Measurements from ENCODE around the gene HMCN1. TPM values are rescaled to one million over a fixed set of nuclear protein-coding genes. Genes with fewer than 3 reads are reported as not detected.
A peak's percentile ranks its signal among the peaks of the same experiment; 100 is the strongest.

Gene HMCN1
- total RNA-seq, 6 donors from 2014 or later = 15.7 to 43.3 (median 27.2) TPM

GRCh38 chr1:186195377-186195931 lies 461.3 kb downstream of the HMCN1 start:
- no peak for ATAC-seq (ENCODE audit: low FRiP score in 2 of 2)
- Histone ChIP-seq H3K27ac (no peak overlapping the region), H3K36me3 (no peaks in the 10 kb centered on the region), H3K4me1 (peaks cover 0 to 5% (median 0%) of the 10 kb centered on the region in 4 donors), H3K9me3 (no peaks in the 10 kb centered on the region), H3K4me3 (no peak overlapping the region), H3K27me3 (no peaks in the 10 kb centered on the region)
- WGBS, 2 donors = 73 to 82% methylated on average over 3 of the region's 3 CpGs
- no peak for DNase-seq
- TF ChIP-seq POLR2AphosphoS5 (IDR thresholded peaks at IDR 0.05) (no peak), EP300 (IDR thresholded peaks at IDR 0.05) (no peak), POLR2A (IDR thresholded peaks at IDR 0.05) (no peak)
- TF ChIP-seq, protein P1, sequence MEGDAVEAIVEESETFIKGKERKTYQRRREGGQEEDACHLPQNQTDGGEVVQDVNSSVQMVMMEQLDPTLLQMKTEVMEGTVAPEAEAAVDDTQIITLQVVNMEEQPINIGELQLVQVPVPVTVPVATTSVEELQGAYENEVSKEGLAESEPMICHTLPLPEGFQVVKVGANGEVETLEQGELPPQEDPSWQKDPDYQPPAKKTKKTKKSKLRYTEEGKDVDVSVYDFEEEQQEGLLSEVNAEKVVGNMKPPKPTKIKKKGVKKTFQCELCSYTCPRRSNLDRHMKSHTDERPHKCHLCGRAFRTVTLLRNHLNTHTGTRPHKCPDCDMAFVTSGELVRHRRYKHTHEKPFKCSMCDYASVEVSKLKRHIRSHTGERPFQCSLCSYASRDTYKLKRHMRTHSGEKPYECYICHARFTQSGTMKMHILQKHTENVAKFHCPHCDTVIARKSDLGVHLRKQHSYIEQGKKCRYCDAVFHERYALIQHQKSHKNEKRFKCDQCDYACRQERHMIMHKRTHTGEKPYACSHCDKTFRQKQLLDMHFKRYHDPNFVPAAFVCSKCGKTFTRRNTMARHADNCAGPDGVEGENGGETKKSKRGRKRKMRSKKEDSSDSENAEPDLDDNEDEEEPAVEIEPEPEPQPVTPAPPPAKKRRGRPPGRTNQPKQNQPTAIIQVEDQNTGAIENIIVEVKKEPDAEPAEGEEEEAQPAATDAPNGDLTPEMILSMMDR (IDR thresholded peaks at IDR 0.05) = no peak

GRCh38 chr1:186202271-186202764 lies 468.1 kb downstream of the HMCN1 start:
- no peak overlapping the region for H3K4me3 ChIP-seq
- H3K9me3 ChIP-seq = no peaks in the 10 kb centered on the region
- H3K27me3 ChIP-seq = no peaks in the 10 kb centered on the region
- DNase-seq (peak in 1 of 2 donors; percentile 25), ATAC-seq (ENCODE audit: low FRiP score in 2 of 2) (peak; percentile 81 to 92)
- H3K27ac ChIP-seq = peak overlapping the region in 2 of 4 donors; percentile 13 to 38
- WGBS, 2 donors = 85 to 93% methylated on average over 5 of the region's 5 CpGs
- no peaks in the 10 kb centered on the region for H3K36me3 ChIP-seq
- H3K4me1 ChIP-seq = no peaks in the 10 kb centered on the region
- TF ChIP-seq, protein P1 (IDR thresholded peaks at IDR 0.05) = no peak
- peak; percentile 35 to 36 for TF ChIP-seq POLR2AphosphoS5 (IDR thresholded peaks at IDR 0.05)

DNA sequence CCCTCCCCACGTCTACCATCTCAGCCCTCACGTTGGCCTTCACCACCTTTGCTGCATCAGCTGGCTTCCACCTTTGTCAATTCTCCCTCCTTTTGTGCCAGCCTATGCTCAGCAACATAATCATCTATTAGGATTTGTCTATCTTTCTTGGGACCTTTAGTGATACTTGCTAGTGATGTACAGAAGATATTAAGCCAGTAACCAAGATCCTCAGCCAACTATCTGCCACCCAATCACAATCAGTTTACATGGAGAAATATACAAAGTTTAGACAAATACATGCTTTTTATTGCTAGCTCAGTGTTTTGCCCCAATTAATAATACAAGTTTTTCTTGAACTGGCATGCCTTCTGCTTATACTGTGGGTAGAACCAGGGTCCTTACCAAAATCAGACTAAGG lies 468.6 kb downstream of the HMCN1 start:
- WGBS, 2 donors = 80 to 83% methylated on average over 2 of the region's 2 CpGs
- ATAC-seq (ENCODE audit: low FRiP score in 2 of 2) = no peak
- Histone ChIP-seq H3K27ac (no peak overlapping the region), H3K27me3 (no peaks in the 10 kb centered on the region), H3K36me3 (no peaks in the 10 kb centered on the region), H3K4me3 (no peak overlapping the region), H3K4me1 (no peaks in the 10 kb centered on the region), H3K9me3 (no peaks in the 10 kb centered on the region)
- TF ChIP-seq POLR2A (IDR thresholded peaks at IDR 0.05) (no peak), EP300 (IDR thresholded peaks at IDR 0.05) (no peak), POLR2AphosphoS5 (IDR thresholded peaks at IDR 0.05) (no peak)
- TF ChIP-seq, protein P1 (IDR thresholded peaks at IDR 0.05) = no peak
- DNase-seq = no peak

- no peak for TF ChIP-seq POLR2AphosphoS5 (IDR thresholded peaks at IDR 0.05)
- TF ChIP-seq EP300 (IDR thresholded peaks at IDR 0.05) = no peak
- TF ChIP-seq POLR2A (IDR thresholded peaks at IDR 0.05) = no peak
- TF ChIP-seq, protein P1 (IDR thresholded peaks at IDR 0.05) = no peak
- no peak overlapping the region for H3K4me3 ChIP-seq
- H3K9me3 ChIP-seq = no peaks in the 10 kb centered on the region
- H3K27me3 ChIP-seq = no peaks in the 10 kb centered on the region
- H3K36me3 ChIP-seq = no peaks in the 10 kb centered on the region
- no peak overlapping the region for H3K27ac ChIP-seq
- DNase-seq (no peak), ATAC-seq (ENCODE audit: low FRiP score in 2 of 2) (no peak)
- WGBS, 2 donors = 82 to 86% methylated on average over 7 of the region's 7 CpGs
- H3K4me1 ChIP-seq = no peaks in the 10 kb centered on the region
These were observed 471.9 kb downstream of the HMCN1 start for GRCh38 chr1:186206048-186206570.

Measured in upper lobe of left lung (tissue), 6 donors.